Neural cell (in vitro differentiated cells): Measurements from ENCODE around the gene MARF1. TPM values are rescaled to one million over a fixed set of nuclear protein-coding genes. Genes with fewer than 3 reads are reported as not detected.

Experiments used
- H2AFZ ChIP-seq: fragments of 200-600, 300-800 bp; sonication (generic), shearing (Covaris generic); 2 replicates; pipeline ENCODE4 v1.6.0; 2014; ENCODE audit warnings: low read depth, mild to moderate bottlenecking, antibody characterized with exemption, low read length, moderate library complexity
- H3F3A ChIP-seq: fragments of 200-600 bp; shearing (Covaris generic); 2 replicates; pipeline ENCODE4 v1.6.1; 2016; ENCODE audit warnings: mild to moderate bottlenecking, moderate library complexity, mixed read lengths, antibody characterized with exemption, low read length; ENCODE audit not compliant: insufficient read depth, poor library complexity, severe bottlenecking
- H3K27ac ChIP-seq: fragments of 200-600, 300-800 bp; sonication (generic), shearing (Covaris generic); 2 replicates; pipeline ENCODE4 v1.5.1; 2014; ENCODE audit warnings: mild to moderate bottlenecking, low read length, moderate library complexity
- H3K27me3 ChIP-seq: fragments of 300-800, 200-600 bp; sonication (generic), shearing (Covaris generic); 2 replicates; pipeline ENCODE4 v1.6.0; 2014; ENCODE audit warnings: mild to moderate bottlenecking, low read depth, low read length, moderate library complexity; ENCODE audit not compliant: insufficient read depth
- H3K36me3 ChIP-seq: fragments of 300-800, 200-600 bp; sonication (generic), shearing (Covaris generic); 2 replicates; pipeline ENCODE4 v1.5.1; 2014; ENCODE audit warnings: mild to moderate bottlenecking, antibody characterized with exemption, low read length, moderate library complexity; ENCODE audit not compliant: insufficient read depth
- H3K4me2 ChIP-seq: fragments of 300-800, 200-600 bp; sonication (generic), shearing (Covaris generic); 2 replicates; pipeline ENCODE4 v1.6.0; 2014; ENCODE audit warnings: mild to moderate bottlenecking, low read length
- H3K4me3 ChIP-seq: fragments of 300-800, 200-600 bp; sonication (generic), shearing (Covaris generic); 2 replicates; pipeline ENCODE4 v1.5.1; 2014; ENCODE audit warnings: mild to moderate bottlenecking, low read length, moderate library complexity
- H3K79me2 ChIP-seq: fragments of 200-600 bp; shearing (Covaris generic); replicated peaks from 2 replicates; pipeline ENCODE4 v1.6.0; 2014; ENCODE audit warnings: mild to moderate bottlenecking, low read length, moderate library complexity; ENCODE audit not compliant: insufficient read depth
- H3K9ac ChIP-seq: fragments of 300-800, 200-600 bp; sonication (generic), shearing (Covaris generic); 2 replicates; pipeline ENCODE4 v1.6.1; 2016; ENCODE audit warnings: mild to moderate bottlenecking, low read length, mixed read lengths
- H3K9me2 ChIP-seq: fragments of 200-600 bp; shearing (Covaris generic); 2 replicates; pipeline ENCODE4 v1.6.1; 2016; ENCODE audit warnings: mild to moderate bottlenecking, low read length, mixed read lengths; ENCODE audit not compliant: insufficient read depth
- H3K9me3 ChIP-seq: fragments of 200-600, 300-800 bp; sonication (generic), shearing (Covaris generic); 2 replicates; pipeline ENCODE4 v1.6.1; 2016; ENCODE audit warnings: mild to moderate bottlenecking, mixed run types, low read length, moderate library complexity, mixed read lengths
- H4K20me1 ChIP-seq: fragments of 200-600 bp; shearing (Covaris generic); 2 replicates; pipeline ENCODE4 v1.6.1; 2016; ENCODE audit warnings: mild to moderate bottlenecking, mixed run types; ENCODE audit not compliant: insufficient read depth
- EP300 ChIP-seq: fragments of 450-650 bp; conservative IDR thresholded peaks from 2 replicates; pipeline ENCODE4 v1.6.1; 2014; ENCODE audit warnings: antibody characterized with exemption, mild to moderate bottlenecking, moderate library complexity; ENCODE audit not compliant: poor library complexity, severe bottlenecking
- EZH2 ChIP-seq: fragments of 200-600, 300-800 bp; shearing (Covaris generic), sonication (generic); IDR thresholded peaks from 2 replicates; pipeline ENCODE4 v1.6.1; 2014; ENCODE audit warnings: antibody characterized with exemption, low read length, borderline replicate concordance, mild to moderate bottlenecking; ENCODE audit not compliant: insufficient read depth, poor library complexity, severe bottlenecking
- MXI1 ChIP-seq: fragments of 450-650 bp; conservative IDR thresholded peaks from 2 replicates; pipeline ENCODE4 v1.6.1; 2014; ENCODE audit warnings: antibody characterized with exemption, mild to moderate bottlenecking; ENCODE audit not compliant: poor library complexity, severe bottlenecking
- POLR2AphosphoS5 ChIP-seq: IDR thresholded peaks from 2 replicates; pipeline ENCODE4 v1.6.1; 2012
- RAD21 ChIP-seq: fragments of 450-650 bp; conservative IDR thresholded peaks from 2 replicates; pipeline ENCODE4 v1.6.1; 2014; ENCODE audit warnings: antibody characterized with exemption, mild to moderate bottlenecking, moderate library complexity
- SMC3 ChIP-seq: fragments of 450-650 bp; conservative IDR thresholded peaks from 2 replicates; pipeline ENCODE4 v1.6.1; 2014; ENCODE audit warnings: antibody characterized with exemption, mild to moderate bottlenecking, moderate library complexity; ENCODE audit not compliant: poor library complexity
- TAF1 ChIP-seq: IDR thresholded peaks from 2 replicates; pipeline ENCODE4 v1.6.1; 2012; ENCODE audit warnings: low read depth
- polyA plus RNA-seq: library from polyadenylated mRNA; depleted of rRNA; stranded (reverse); fragments of >200 nt; gene quantifications from 2 replicates; pipeline ENCODE4 v1.2.3, GENCODE V29; 2014
- TF ChIP-seq, protein P1 (sequence below): fragments of 450-650 bp; IDR thresholded peaks from 2 replicates; pipeline ENCODE4 v1.5.1; 2014; ENCODE audit warnings: antibody characterized with exemption, mild to moderate bottlenecking, moderate library complexity; ENCODE audit not compliant: poor library complexity, severe bottlenecking
- TF ChIP-seq, protein P2 (sequence below): IDR thresholded peaks from 2 replicates; pipeline ENCODE4 v1.6.1; 2012; ENCODE audit warnings: borderline replicate concordance

Gene MARF1
- polyA plus RNA-seq, 1 donor from 2014 or later: 23.2 TPM

DNA sequence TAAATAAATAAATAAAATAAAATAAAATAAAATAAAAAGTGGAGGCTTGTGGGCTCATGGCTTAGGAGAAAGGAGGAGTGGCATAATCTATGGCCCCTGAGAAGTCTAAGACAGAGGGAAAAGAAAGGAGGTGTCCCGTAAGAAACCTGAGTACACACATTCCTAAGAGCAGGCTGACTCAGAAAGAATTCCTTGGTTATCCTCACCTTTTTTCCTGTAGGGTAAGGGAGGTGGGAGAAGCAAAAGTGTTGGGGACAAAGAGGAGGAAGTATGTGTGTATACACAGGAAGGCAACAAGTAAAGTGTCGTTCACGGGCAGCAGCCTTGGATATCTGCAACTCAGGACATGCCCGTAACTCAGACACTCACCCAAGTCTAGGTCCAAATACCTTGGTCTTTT, 29.3 kb downstream of the MARF1 start:
- H3K27ac ChIP-seq: no peak overlapping the region
- no peak overlapping the region for H3K9ac ChIP-seq
- peaks cover 12% of the 10 kb centered on the region for H3K36me3 ChIP-seq
- no peaks in the 10 kb centered on the region for H3F3A ChIP-seq
- H3K9me3 ChIP-seq: no peaks in the 10 kb centered on the region
- no peaks in the 10 kb centered on the region for H4K20me1 ChIP-seq
- H3K79me2 ChIP-seq: no peaks in the 10 kb centered on the region
- H3K4me3 ChIP-seq: no peak overlapping the region
- H3K4me2 ChIP-seq: no peak overlapping the region
- no peaks in the 10 kb centered on the region for H3K9me2 ChIP-seq
- TF ChIP-seq EZH2 (no peak), RAD21 (no peak), POLR2AphosphoS5 (no peak), MXI1 (no peak)
- TF ChIP-seq, protein P1, sequence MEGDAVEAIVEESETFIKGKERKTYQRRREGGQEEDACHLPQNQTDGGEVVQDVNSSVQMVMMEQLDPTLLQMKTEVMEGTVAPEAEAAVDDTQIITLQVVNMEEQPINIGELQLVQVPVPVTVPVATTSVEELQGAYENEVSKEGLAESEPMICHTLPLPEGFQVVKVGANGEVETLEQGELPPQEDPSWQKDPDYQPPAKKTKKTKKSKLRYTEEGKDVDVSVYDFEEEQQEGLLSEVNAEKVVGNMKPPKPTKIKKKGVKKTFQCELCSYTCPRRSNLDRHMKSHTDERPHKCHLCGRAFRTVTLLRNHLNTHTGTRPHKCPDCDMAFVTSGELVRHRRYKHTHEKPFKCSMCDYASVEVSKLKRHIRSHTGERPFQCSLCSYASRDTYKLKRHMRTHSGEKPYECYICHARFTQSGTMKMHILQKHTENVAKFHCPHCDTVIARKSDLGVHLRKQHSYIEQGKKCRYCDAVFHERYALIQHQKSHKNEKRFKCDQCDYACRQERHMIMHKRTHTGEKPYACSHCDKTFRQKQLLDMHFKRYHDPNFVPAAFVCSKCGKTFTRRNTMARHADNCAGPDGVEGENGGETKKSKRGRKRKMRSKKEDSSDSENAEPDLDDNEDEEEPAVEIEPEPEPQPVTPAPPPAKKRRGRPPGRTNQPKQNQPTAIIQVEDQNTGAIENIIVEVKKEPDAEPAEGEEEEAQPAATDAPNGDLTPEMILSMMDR: no peak
- H2AFZ ChIP-seq: no peak overlapping the region
- no peaks in the 10 kb centered on the region for H3K27me3 ChIP-seq

DNA sequence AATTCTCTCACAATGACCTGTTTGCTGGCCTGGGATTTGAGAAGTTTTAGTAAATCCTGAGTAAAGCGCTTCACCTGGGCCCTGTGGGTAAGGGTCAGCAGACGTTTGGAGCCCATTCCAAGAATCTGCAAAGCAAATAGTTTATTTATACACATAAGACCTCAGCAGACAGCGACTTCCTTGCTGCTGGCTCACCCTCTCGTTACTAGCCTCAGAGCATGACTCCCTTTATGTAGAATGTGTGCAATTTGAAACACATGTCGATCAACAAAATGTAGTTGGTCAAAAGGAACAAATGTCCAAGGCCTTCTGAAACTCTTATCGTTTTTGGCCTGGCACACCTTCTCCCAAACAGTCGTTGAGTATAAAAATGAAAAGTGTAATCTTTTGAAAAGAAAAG, 31.3 kb downstream of the MARF1 start:
- Histone ChIP-seq H3F3A (no peaks in the 10 kb centered on the region), H3K4me2 (no peak overlapping the region), H2AFZ (no peak overlapping the region), H3K9me3 (no peaks in the 10 kb centered on the region), H3K27me3 (no peaks in the 10 kb centered on the region), H3K4me3 (no peak overlapping the region), H3K9me2 (no peaks in the 10 kb centered on the region), H3K9ac (no peak overlapping the region), H3K79me2 (no peaks in the 10 kb centered on the region), H3K27ac (no peak overlapping the region), H3K36me3 (peaks cover 5% of the 10 kb centered on the region), H4K20me1 (no peaks in the 10 kb centered on the region)
- TF ChIP-seq EZH2: no peak
- TF ChIP-seq RAD21: no peak
- TF ChIP-seq SMC3: no peak
- TF ChIP-seq MXI1: no peak

DNA sequence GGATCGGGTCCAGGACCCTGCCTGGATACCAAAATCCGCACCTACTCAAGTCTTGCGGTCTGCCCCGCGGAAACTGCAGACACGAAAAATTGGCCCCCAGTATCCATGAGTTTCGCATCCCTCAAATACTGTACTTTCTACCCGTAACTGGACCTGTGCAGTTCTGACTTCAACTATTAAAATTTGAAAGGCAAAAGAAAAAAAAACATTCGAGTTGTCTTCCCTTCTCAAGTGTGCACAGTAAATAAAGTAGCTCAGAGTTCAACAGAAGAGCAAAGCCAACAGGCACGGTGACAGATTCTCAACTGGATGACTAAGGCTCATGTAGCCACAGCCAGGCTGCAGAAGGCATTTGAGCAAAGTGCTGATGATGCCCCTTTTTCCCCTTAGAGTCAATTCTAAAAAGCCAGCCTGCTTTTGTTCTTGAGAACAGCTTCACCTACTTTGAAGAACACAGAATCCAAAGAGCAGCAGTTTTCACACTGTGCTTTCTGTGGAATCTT, 32.5 kb downstream of the MARF1 start:
- H4K20me1 ChIP-seq: no peaks in the 10 kb centered on the region
- TF ChIP-seq RAD21: no peak
- no peak for TF ChIP-seq MXI1
- no peak for TF ChIP-seq SMC3
- TF ChIP-seq, protein P2, sequence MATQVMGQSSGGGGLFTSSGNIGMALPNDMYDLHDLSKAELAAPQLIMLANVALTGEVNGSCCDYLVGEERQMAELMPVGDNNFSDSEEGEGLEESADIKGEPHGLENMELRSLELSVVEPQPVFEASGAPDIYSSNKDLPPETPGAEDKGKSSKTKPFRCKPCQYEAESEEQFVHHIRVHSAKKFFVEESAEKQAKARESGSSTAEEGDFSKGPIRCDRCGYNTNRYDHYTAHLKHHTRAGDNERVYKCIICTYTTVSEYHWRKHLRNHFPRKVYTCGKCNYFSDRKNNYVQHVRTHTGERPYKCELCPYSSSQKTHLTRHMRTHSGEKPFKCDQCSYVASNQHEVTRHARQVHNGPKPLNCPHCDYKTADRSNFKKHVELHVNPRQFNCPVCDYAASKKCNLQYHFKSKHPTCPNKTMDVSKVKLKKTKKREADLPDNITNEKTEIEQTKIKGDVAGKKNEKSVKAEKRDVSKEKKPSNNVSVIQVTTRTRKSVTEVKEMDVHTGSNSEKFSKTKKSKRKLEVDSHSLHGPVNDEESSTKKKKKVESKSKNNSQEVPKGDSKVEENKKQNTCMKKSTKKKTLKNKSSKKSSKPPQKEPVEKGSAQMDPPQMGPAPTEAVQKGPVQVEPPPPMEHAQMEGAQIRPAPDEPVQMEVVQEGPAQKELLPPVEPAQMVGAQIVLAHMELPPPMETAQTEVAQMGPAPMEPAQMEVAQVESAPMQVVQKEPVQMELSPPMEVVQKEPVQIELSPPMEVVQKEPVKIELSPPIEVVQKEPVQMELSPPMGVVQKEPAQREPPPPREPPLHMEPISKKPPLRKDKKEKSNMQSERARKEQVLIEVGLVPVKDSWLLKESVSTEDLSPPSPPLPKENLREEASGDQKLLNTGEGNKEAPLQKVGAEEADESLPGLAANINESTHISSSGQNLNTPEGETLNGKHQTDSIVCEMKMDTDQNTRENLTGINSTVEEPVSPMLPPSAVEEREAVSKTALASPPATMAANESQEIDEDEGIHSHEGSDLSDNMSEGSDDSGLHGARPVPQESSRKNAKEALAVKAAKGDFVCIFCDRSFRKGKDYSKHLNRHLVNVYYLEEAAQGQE: no peak
- TF ChIP-seq EP300: no peak
- TF ChIP-seq TAF1: no peak
- TF ChIP-seq EZH2: no peak
- TF ChIP-seq POLR2AphosphoS5: no peak
- TF ChIP-seq, protein P1: no peak
- H3F3A ChIP-seq: no peaks in the 10 kb centered on the region
- H3K9ac ChIP-seq: no peak overlapping the region
- H3K4me3 ChIP-seq: no peak overlapping the region
- H3K36me3 ChIP-seq: peaks cover 5% of the 10 kb centered on the region
- H3K4me2 ChIP-seq: no peak overlapping the region
- no peaks in the 10 kb centered on the region for H3K9me3 ChIP-seq
- no peak overlapping the region for H3K27ac ChIP-seq
- H3K79me2 ChIP-seq: no peaks in the 10 kb centered on the region
- no peaks in the 10 kb centered on the region for H3K9me2 ChIP-seq
- H3K27me3 ChIP-seq: no peaks in the 10 kb centered on the region
- H2AFZ ChIP-seq: no peak overlapping the region
